ENCODE data around the gene ALG13.

- no peak for TF ChIP-seq CTCF (IDR thresholded peaks at IDR 0.05)
- no peak for TF ChIP-seq POLR2A (IDR thresholded peaks at IDR 0.05)
Observed at GRCh38 chrX:111742018-111742417, 61.0 kb downstream of the ALG13 start.
